Nephron progenitor cell (in vitro differentiated cells): ENCODE measurements around the gene SLC49A4.

Experiments
- DNase-seq: peaks from one replicate; pipeline ENCODE4 v3.0.0; 2021
- H3K27ac Mint-ChIP-seq: 2 replicates; pipeline ENCODE4 v1.8.0; 2021; ENCODE audit warnings: mild to moderate bottlenecking, moderate library complexity, mixed read lengths
- H3K27me3 Mint-ChIP-seq: 2 replicates; pipeline ENCODE4 v1.8.0; 2021; ENCODE audit warnings: mild to moderate bottlenecking, low read depth, mixed read lengths; ENCODE audit not compliant: poor library complexity
- H3K36me3 Mint-ChIP-seq: 2 replicates; pipeline ENCODE4 v1.8.0; 2021; ENCODE audit warnings: low read depth, mixed read lengths
- H3K4me1 Mint-ChIP-seq: 2 replicates; pipeline ENCODE4 v1.8.0; 2021; ENCODE audit warnings: mixed read lengths
- H3K4me3 Mint-ChIP-seq: 2 replicates; pipeline ENCODE4 v1.8.0; 2021; ENCODE audit warnings: mild to moderate bottlenecking, moderate library complexity, mixed read lengths
- H3K9me3 Mint-ChIP-seq: 2 replicates; pipeline ENCODE4 v1.8.0; 2021; ENCODE audit warnings: mild to moderate bottlenecking, moderate library complexity, mixed read lengths
- TF ChIP-seq, protein P1 (sequence below): fragments of 200-600 bp; sonication (generic); IDR thresholded peaks from 2 replicates; pipeline ENCODE4 v1.5.0; 2021; ENCODE audit warnings: antibody characterized with exemption

Gene SLC49A4

DNA sequence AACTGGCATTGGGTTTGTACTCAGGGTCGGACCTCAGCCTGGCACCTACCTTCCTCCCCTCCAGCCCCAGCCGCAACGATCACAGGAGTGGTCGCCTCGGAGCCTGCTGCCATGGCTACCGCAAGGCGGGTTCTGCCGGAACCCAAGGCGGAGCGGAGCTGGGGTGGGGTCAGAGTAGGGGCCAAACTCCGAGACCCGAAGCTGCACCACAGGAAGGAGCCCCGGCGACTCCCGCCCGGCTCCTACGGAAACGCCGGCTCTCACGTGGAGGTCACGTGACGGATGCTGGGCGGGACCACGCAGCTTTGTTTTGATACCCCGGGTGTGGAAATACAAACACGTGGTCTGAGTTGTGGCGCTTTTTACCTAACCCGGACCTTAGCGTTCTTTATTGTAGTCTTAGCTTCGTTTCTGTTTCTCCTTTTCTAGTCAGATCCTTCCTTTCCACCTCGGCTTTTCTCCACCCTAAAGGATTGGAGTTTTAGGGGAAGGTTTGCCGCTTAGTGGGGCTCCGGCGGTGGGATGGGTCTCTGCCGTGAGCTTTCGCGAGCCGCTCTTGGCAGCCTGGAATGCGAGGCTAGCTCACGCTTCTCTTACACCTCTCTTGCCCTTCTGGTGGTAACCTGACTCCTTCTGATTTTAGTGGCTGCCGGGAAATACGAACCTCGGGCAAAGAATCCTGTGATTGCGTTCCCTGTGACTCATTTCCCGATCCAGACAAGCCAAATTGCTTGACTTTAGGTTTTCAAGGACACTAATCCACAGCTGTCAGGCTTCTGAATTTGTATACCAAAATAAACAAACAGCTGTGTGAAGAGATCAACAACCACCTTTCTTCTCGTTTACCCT, 1.1 kb upstream of the SLC49A4 start, which contains the start of gene HSPBAP1:
TSS of gene HSPBAP1 (minus strand) at position 264 of the 849 bp plus-strand sequence. CDS start at position 113, 151 bp downstream.
- TF ChIP-seq, protein P1, sequence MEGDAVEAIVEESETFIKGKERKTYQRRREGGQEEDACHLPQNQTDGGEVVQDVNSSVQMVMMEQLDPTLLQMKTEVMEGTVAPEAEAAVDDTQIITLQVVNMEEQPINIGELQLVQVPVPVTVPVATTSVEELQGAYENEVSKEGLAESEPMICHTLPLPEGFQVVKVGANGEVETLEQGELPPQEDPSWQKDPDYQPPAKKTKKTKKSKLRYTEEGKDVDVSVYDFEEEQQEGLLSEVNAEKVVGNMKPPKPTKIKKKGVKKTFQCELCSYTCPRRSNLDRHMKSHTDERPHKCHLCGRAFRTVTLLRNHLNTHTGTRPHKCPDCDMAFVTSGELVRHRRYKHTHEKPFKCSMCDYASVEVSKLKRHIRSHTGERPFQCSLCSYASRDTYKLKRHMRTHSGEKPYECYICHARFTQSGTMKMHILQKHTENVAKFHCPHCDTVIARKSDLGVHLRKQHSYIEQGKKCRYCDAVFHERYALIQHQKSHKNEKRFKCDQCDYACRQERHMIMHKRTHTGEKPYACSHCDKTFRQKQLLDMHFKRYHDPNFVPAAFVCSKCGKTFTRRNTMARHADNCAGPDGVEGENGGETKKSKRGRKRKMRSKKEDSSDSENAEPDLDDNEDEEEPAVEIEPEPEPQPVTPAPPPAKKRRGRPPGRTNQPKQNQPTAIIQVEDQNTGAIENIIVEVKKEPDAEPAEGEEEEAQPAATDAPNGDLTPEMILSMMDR = no peak
- Mint-ChIP-seq H3K27ac (peak within 1 kb of the TSS; percentile 99), H3K4me1 (peaks cover 28% of the 10 kb centered on the region), H3K4me3 (no peak within 1 kb of the TSS), H3K36me3 (peaks cover 10% of the 10 kb centered on the region), H3K27me3 (peaks cover 3% of the 10 kb centered on the region), H3K9me3 (peaks cover 4% of the 10 kb centered on the region)
- DNase-seq = peak; percentile 89

- TF ChIP-seq, protein P1 = no peak
- peaks cover 4% of the 10 kb centered on the region for H3K9me3 Mint-ChIP-seq
- H3K36me3 Mint-ChIP-seq = peaks cover 10% of the 10 kb centered on the region
- no peak overlapping the region for H3K4me3 Mint-ChIP-seq
- H3K27ac Mint-ChIP-seq = peak overlapping the region; percentile 99
- peaks cover 28% of the 10 kb centered on the region for H3K4me1 Mint-ChIP-seq
- H3K27me3 Mint-ChIP-seq = peaks cover 3% of the 10 kb centered on the region
- no peak for DNase-seq
These were observed 438 bp upstream of the SLC49A4 start for GRCh38 chr3:122794483-122794778.

DNA sequence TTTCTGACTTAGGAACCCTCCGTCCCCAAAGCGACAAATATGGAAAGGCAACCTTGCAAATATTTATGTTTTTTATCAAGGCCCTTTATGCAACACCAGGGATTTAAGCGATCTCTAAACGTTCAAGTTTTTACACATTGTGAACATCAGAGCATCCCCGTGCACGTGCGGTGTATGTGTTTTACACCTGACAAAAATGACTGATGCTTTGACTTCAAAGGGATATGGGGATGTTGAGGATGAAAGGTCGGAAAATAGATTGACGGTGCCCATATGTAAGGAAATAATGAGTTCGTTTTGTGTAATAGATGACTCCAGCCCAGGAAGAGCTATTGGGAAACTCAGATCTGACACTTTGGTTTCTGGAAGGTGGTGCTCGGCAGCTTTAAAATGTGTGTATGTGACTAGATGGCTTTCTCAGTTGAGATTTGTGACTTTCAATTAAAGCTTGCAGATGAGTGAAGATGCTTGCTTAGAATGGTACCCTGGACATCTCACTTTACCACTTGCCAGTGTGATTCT, 866 bp downstream of the SLC49A4 start:
- H3K27ac Mint-ChIP-seq = peak overlapping the region; percentile 49
- no peaks in the 10 kb centered on the region for H3K27me3 Mint-ChIP-seq
- peaks cover 28% of the 10 kb centered on the region for H3K4me1 Mint-ChIP-seq
- peak overlapping the region; percentile 80 for H3K4me3 Mint-ChIP-seq
- H3K9me3 Mint-ChIP-seq = peaks cover 4% of the 10 kb centered on the region
- H3K36me3 Mint-ChIP-seq = peaks cover 10% of the 10 kb centered on the region
- DNase-seq = no peak
- TF ChIP-seq, protein P1 = no peak

- no peak overlapping the region for H3K4me3 Mint-ChIP-seq
- peaks cover 11% of the 10 kb centered on the region for H3K36me3 Mint-ChIP-seq
- no peak overlapping the region for H3K27ac Mint-ChIP-seq
These were observed 2.4 kb downstream of the SLC49A4 start for GRCh38 chr3:122797291-122797690.

DNA sequence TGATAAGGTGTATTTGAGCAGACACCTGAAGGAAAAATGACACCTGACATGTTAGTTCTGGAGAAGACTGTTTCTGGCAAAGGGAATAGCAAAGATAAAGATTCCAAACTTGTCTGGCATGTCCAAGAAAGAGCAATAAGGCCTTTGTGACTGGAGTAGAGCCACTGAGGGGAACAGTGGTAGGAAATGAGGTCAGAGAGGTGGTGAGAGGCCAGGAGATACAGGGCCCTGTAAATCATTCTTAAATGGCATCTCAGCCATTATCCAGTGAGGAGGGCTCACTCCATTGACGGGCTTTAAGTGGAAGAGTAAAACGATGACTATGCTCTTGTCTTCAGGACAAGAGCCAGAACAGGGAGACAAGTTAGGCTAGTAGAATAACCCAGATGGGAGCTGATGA, 4.5 kb downstream of the SLC49A4 start:
- Mint-ChIP-seq H3K4me1 (peaks cover 22% of the 10 kb centered on the region), H3K4me3 (no peak overlapping the region), H3K36me3 (peaks cover 30% of the 10 kb centered on the region), H3K9me3 (peaks cover 4% of the 10 kb centered on the region), H3K27ac (no peak overlapping the region), H3K27me3 (no peaks in the 10 kb centered on the region)
- DNase-seq = no peak
- TF ChIP-seq, protein P1 = no peak

More at GRCh38 chr3:122797291-122797690, 2.4 kb downstream of the SLC49A4 start:
- H3K27me3 Mint-ChIP-seq = no peaks in the 10 kb centered on the region
- peaks cover 28% of the 10 kb centered on the region for H3K4me1 Mint-ChIP-seq
- peaks cover 4% of the 10 kb centered on the region for H3K9me3 Mint-ChIP-seq
- DNase-seq = no peak
- TF ChIP-seq, protein P1 = no peak
